Hepatocyte (in vitro differentiated cells): ENCODE measurements around the gene KCNIP3. TPM values are rescaled to one million over a fixed set of nuclear protein-coding genes. Genes with fewer than 3 reads are reported as not detected.

Experiments
- DNase-seq: peaks from one replicate; pipeline ENCODE4 v3.0.0-alpha.2; 2016; ENCODE audit warnings: low spot score
- H2AFZ ChIP-seq: fragments of 200-600 bp; sonication (generic); 2 replicates; pipeline ENCODE4 v1.6.0; 2016; ENCODE audit warnings: antibody characterized with exemption, mild to moderate bottlenecking
- H3K27ac ChIP-seq: fragments of 200-600 bp; sonication (generic); 2 replicates; pipeline ENCODE4 v1.5.1; 2016; ENCODE audit warnings: mild to moderate bottlenecking
- H3K27me3 ChIP-seq: fragments of 200-600 bp; sonication (generic); 2 replicates; pipeline ENCODE4 v1.6.1; 2016
- H3K36me3 ChIP-seq: fragments of 200-600 bp; sonication (generic); replicated peaks from 2 replicates; pipeline ENCODE4 v1.5.1; 2016; ENCODE audit warnings: low read depth; ENCODE audit not compliant: insufficient read depth
- H3K4me1 ChIP-seq: fragments of 200-600 bp; sonication (generic); 2 replicates; pipeline ENCODE4 v1.5.1; 2016; ENCODE audit warnings: mild to moderate bottlenecking, moderate library complexity; ENCODE audit not compliant: insufficient read depth
- H3K4me2 ChIP-seq: fragments of 200-600 bp; sonication (generic); 2 replicates; pipeline ENCODE4 v1.6.0; 2016
- H3K4me3 ChIP-seq: fragments of 200-600 bp; sonication (generic); 2 replicates; pipeline ENCODE4 v1.5.1; 2016; ENCODE audit warnings: mild to moderate bottlenecking
- H3K79me2 ChIP-seq: fragments of 200-600 bp; sonication (generic); 2 replicates; pipeline ENCODE4 v1.6.0; 2017; ENCODE audit warnings: mild to moderate bottlenecking
- H3K9me2 ChIP-seq: fragments of 200-600 bp; sonication (generic); replicated peaks from 2 replicates; pipeline ENCODE4 v1.6.0; 2017; ENCODE audit warnings: mild to moderate bottlenecking; ENCODE audit not compliant: insufficient read depth
- H3K9me3 ChIP-seq: fragments of 200-600 bp; sonication (generic); 2 replicates; pipeline ENCODE4 v1.5.1; 2016; ENCODE audit warnings: low read depth, mild to moderate bottlenecking
- H4K20me1 ChIP-seq: fragments of 200-600 bp; sonication (generic); 2 replicates; pipeline ENCODE4 v1.6.0; 2016; ENCODE audit warnings: mild to moderate bottlenecking; ENCODE audit not compliant: insufficient read depth, poor library complexity, severe bottlenecking
- CTCF ChIP-seq: fragments of 200-600 bp; sonication (generic); IDR thresholded peaks from 2 replicates; pipeline ENCODE4 v1.5.1; 2016; ENCODE audit warnings: antibody characterized with exemption, mild to moderate bottlenecking; ENCODE audit not compliant: poor library complexity
- EZH2 ChIP-seq: fragments of 200-600 bp; sonication (generic); IDR thresholded peaks from 2 replicates; pipeline ENCODE4 v1.6.1; 2016; ENCODE audit warnings: antibody characterized with exemption, mild to moderate bottlenecking, borderline replicate concordance
- EZH2phosphoT487 ChIP-seq: fragments of 200-600 bp; sonication (generic); IDR thresholded peaks from one replicate; pipeline ENCODE4 v1.6.1; 2018; ENCODE audit warnings: antibody characterized with exemption, mild to moderate bottlenecking, low read depth, moderate library complexity; ENCODE audit not compliant: unreplicated experiment, severe bottlenecking
- WGBS: methylation state at CpG from one replicate; pipeline ENCODE4 v1.1.6; 2016; ENCODE audit warnings: low lambda C conversion rate; ENCODE audit errors: missing lambda C conversion rate; 5-methylcytosine and 5-hydroxymethylcytosine counted together
- polyA plus RNA-seq: library from polyadenylated mRNA; unstranded; fragments of >200 nt; fragmentation: Nextera tagmentation; extraction: Ambion mirVana; gene quantifications from 2 replicates; pipeline ENCODE4 v1.2.1, GENCODE V29; 2016
- total RNA-seq: library from RNA; depleted of rRNA; stranded (reverse); fragments of >200 nt; gene quantifications from 2 replicates; pipeline ENCODE4 v1.2.3, GENCODE V29; 2014

KCNIP3 gene
- total and polyA plus RNA-seq, 2 experiments from 2014 or later, result 6.1 to 6.5 TPM

GRCh38 chr2:95389245-95390119 lies 92.3 kb downstream of the KCNIP3 start:
- no peaks in the 10 kb centered on the region for H3K79me2 ChIP-seq
- H2AFZ ChIP-seq, result no peak overlapping the region
- no peaks in the 10 kb centered on the region for H3K36me3 ChIP-seq
- H3K9me3 ChIP-seq, result no peaks in the 10 kb centered on the region
- DNase-seq, result peak; percentile 63
- H3K9me2 ChIP-seq, result no peaks in the 10 kb centered on the region
- H3K27ac ChIP-seq, result no peak overlapping the region
- H4K20me1 ChIP-seq, result no peaks in the 10 kb centered on the region
- WGBS, result 65% methylated on average over 42 of the region's 46 CpGs
- H3K4me1 ChIP-seq, result no peaks in the 10 kb centered on the region
- no peak overlapping the region for H3K4me3 ChIP-seq
- no peak overlapping the region for H3K4me2 ChIP-seq
- H3K27me3 ChIP-seq, result no peaks in the 10 kb centered on the region
- TF ChIP-seq EZH2phosphoT487 (no peak), CTCF (peak; percentile 75), EZH2 (no peak)

GRCh38 chr2:95390272-95390880 lies 93.2 kb downstream of the KCNIP3 start:
- Histone ChIP-seq H2AFZ (no peak overlapping the region), H3K9me3 (no peaks in the 10 kb centered on the region), H3K4me2 (no peak overlapping the region), H3K9me2 (no peaks in the 10 kb centered on the region), H3K4me3 (no peak overlapping the region), H4K20me1 (no peaks in the 10 kb centered on the region), H3K27me3 (no peaks in the 10 kb centered on the region), H3K36me3 (no peaks in the 10 kb centered on the region), H3K79me2 (no peaks in the 10 kb centered on the region), H3K27ac (no peak overlapping the region), H3K4me1 (no peaks in the 10 kb centered on the region)
- TF ChIP-seq CTCF, result no peak
- no peak for TF ChIP-seq EZH2
- no peak for TF ChIP-seq EZH2phosphoT487
- DNase-seq, result peak; percentile 37
- WGBS, result 93% methylated on average over 4 of the region's 4 CpGs

GRCh38 chr2:95390881-95391321 lies 93.8 kb downstream of the KCNIP3 start:
- H3K9me3 ChIP-seq, result no peaks in the 10 kb centered on the region
- no peaks in the 10 kb centered on the region for H3K27me3 ChIP-seq
- no peak for DNase-seq
- TF ChIP-seq EZH2, result no peak
- TF ChIP-seq CTCF, result no peak
- TF ChIP-seq EZH2phosphoT487, result no peak
- H2AFZ ChIP-seq, result no peak overlapping the region
- H3K9me2 ChIP-seq, result no peaks in the 10 kb centered on the region
- no peaks in the 10 kb centered on the region for H3K79me2 ChIP-seq
- 96% methylated on average over 10 of the region's 11 CpGs for WGBS
- no peak overlapping the region for H3K4me2 ChIP-seq
- no peak overlapping the region for H3K4me3 ChIP-seq
- H3K36me3 ChIP-seq, result no peaks in the 10 kb centered on the region
- H3K4me1 ChIP-seq, result no peaks in the 10 kb centered on the region
- H3K27ac ChIP-seq, result no peak overlapping the region
- H4K20me1 ChIP-seq, result no peaks in the 10 kb centered on the region
